K562 (cell line): ENCODE results near the gene SDE2. TPM values are rescaled to one million over a fixed set of nuclear protein-coding genes. Genes with fewer than 3 reads are reported as not detected.

ENCODE experiments used
- ATAC-seq: fragments of 200-7000 bp; cut with Tn5 transposase; 3 replicates; pipeline ENCODE4 v1.9.1; 2020; ENCODE audit warnings: moderate library complexity
- Bru-seq: library from RNA; stranded (reverse); fragments of 400-500 nt; gene quantifications from one replicate; lab custom pipeline; 2021; lab: Mats Ljungman, UMichigan
- BruChase-seq, 2 experiments: library from RNA; stranded (reverse); fragments of 400-500 nt; gene quantifications; one replicate each; lab custom pipeline; 2021; lab: Mats Ljungman, UMichigan
- BruUV-seq: library from RNA; stranded (reverse); fragments of 400-500 nt; replicated peaks from 2 replicates; lab custom pipeline; 2021; lab: Mats Ljungman, UMichigan
- CTCF ChIA-PET: fragments of 300-600 bp; formaldehyde crosslinking; extraction: SDS; loops from one replicate; lab custom pipeline; 2021; ENCODE audit warnings: low intra/inter-chr PET ratio; lab: Yijun Ruan, JAX
- POLR2A ChIA-PET: fragments of 300-600, 350-650 bp; sonication (Branson Sonifier 250); formaldehyde crosslinking; extraction: SDS; loops from one replicate; lab custom pipeline; 2021; ENCODE audit warnings: antibody characterized with exemption, inconsistent platforms; lab: Yijun Ruan, JAX
- DNase-seq, 4 experiments: peaks; one replicate each; pipeline versions ENCODE4 v3.0.0 to v3.0.0-alpha.2; 2011 to 2018; ENCODE audit warnings: low spot score in 3 of 4, mixed read lengths in 3 of 4; ENCODE audit errors: extremely low read depth in 1 of 4
- FAIRE-seq: peaks from 2 replicates; lab custom pipeline; 2011; peaks lifted over from hg19 to GRCh38; lab: Jason Lieb, UNC
- H2AFZ ChIP-seq: 2 replicates; pipeline ENCODE4 v1.6.0; 2011; ENCODE audit warnings: low read depth, low read length, control low read depth, inconsistent platforms
- H3K27ac ChIP-seq: fragments of 200-600 bp; 3 replicates; pipeline ENCODE4 v1.8.0; 2011; ENCODE audit warnings: low read depth, mild to moderate bottlenecking, control low read depth, inconsistent platforms, low read length, moderate library complexity, mixed read lengths; ENCODE audit errors: extremely low read depth
- H3K27me3 ChIP-seq, 2 experiments: fragments of 300-600 bp in 1 of 2; 2 replicates in 1 of 2; 3 replicates in 1 of 2; pipeline versions ENCODE4 v1.6.0 to v1.8.0; 2011; ENCODE audit warnings: inconsistent platforms in 2 of 2, low read length in 2 of 2, mild to moderate bottlenecking in 1 of 2, mixed read lengths in 1 of 2, moderate library complexity in 1 of 2; ENCODE audit not compliant: control insufficient read depth in 2 of 2, insufficient read depth in 2 of 2
- H3K36me3 ChIP-seq: fragments of 300-600 bp; 3 replicates; pipeline ENCODE4 v1.8.0; 2011; ENCODE audit warnings: mild to moderate bottlenecking, low read length, inconsistent platforms; ENCODE audit not compliant: control insufficient read depth, insufficient read depth
- H3K4me1 ChIP-seq, 2 experiments: fragments of 200-600 bp in 1 of 2; replicated peaks in 1 of 2; 2 replicates in 1 of 2; 3 replicates in 1 of 2; pipeline versions ENCODE4 v1.5.1 to v1.8.0; 2011; ENCODE audit warnings: inconsistent platforms in 2 of 2, low read length in 2 of 2, mild to moderate bottlenecking in 1 of 2, mixed read lengths in 1 of 2, moderate library complexity in 1 of 2; ENCODE audit not compliant: control insufficient read depth in 2 of 2, insufficient read depth in 2 of 2
- H3K4me2 ChIP-seq: 2 replicates; pipeline ENCODE4 v1.6.1; 2011; ENCODE audit warnings: low read length, control low read depth, inconsistent platforms, mixed read lengths; ENCODE audit not compliant: insufficient read depth
- H3K4me3 ChIP-seq: fragments of 200-600 bp; sonication (generic), shearing (Covaris generic); 2 replicates; pipeline ENCODE4 v1.5.1; 2016; ENCODE audit warnings: control low read depth, inconsistent platforms
- H3K79me2 ChIP-seq: fragments of 200-600 bp; 3 replicates; pipeline ENCODE4 v1.8.0; 2011; ENCODE audit warnings: low read length, inconsistent platforms; ENCODE audit not compliant: control insufficient read depth, insufficient read depth
- H3K9ac ChIP-seq, 2 experiments: 2 replicates each; pipeline versions ENCODE4 v1.6.0 to v1.6.1; 2011; ENCODE audit warnings: low read depth in 2 of 2, low read length in 2 of 2, control low read depth in 1 of 2, inconsistent platforms in 1 of 2, mild to moderate bottlenecking in 1 of 2, mixed read lengths in 1 of 2; ENCODE audit not compliant: insufficient read depth in 1 of 2
- H3K9me1 ChIP-seq: one replicate; pipeline ENCODE4 v1.6.0; 2011; ENCODE audit warnings: inconsistent platforms, mild to moderate bottlenecking, low read length, moderate library complexity; ENCODE audit not compliant: control insufficient read depth, insufficient read depth
- H3K9me3 ChIP-seq: replicated peaks from 2 replicates; pipeline ENCODE4 v1.5.1; 2011; ENCODE audit warnings: low read depth, low read length, inconsistent platforms; ENCODE audit not compliant: control insufficient read depth, insufficient read depth
- H4K20me1 ChIP-seq: replicated peaks from 2 replicates; pipeline ENCODE4 v1.6.1; 2011; ENCODE audit warnings: low read length, inconsistent platforms, mixed read lengths; ENCODE audit not compliant: control insufficient read depth, insufficient read depth
- CBX8 ChIP-seq: fragments of 200-600 bp; sonication (generic); IDR thresholded peaks from 2 replicates; pipeline ENCODE4 v1.6.1; 2012; ENCODE audit warnings: borderline replicate concordance, mixed run types, low read depth, mild to moderate bottlenecking, moderate library complexity, mixed read lengths, low read length, control low read depth, inconsistent platforms; ENCODE audit not compliant: poor library complexity, severe bottlenecking; ENCODE audit errors: extremely low read depth
- EHMT2 ChIP-seq: fragments of 450-650 bp; IDR thresholded peaks from 2 replicates; pipeline ENCODE4 v1.6.1; 2018; ENCODE audit warnings: antibody characterized with exemption
- GABPA ChIP-seq: fragments of 200-800 bp; sonication (Bioruptor generic); conservative IDR thresholded peaks from 2 replicates; pipeline ENCODE4 v1.6.1; 2016; ENCODE audit warnings: low read depth, missing genetic modification characterization, missing compliant biosample characterization
- HMGN3 ChIP-seq: IDR thresholded peaks from 2 replicates; pipeline ENCODE4 v1.6.1; 2011; ENCODE audit warnings: borderline replicate concordance, low read depth, mild to moderate bottlenecking, mixed read lengths, low read length; ENCODE audit not compliant: insufficient read length; ENCODE audit errors: extremely low read depth
- L3MBTL2 ChIP-seq: fragments of 450-650 bp; IDR thresholded peaks from 2 replicates; pipeline ENCODE4 v1.6.1; 2016; ENCODE audit warnings: mild to moderate bottlenecking, moderate library complexity
- PURB ChIP-seq: sonication (generic); formaldehyde crosslinking; IDR thresholded peaks from 2 replicates; pipeline ENCODE4 v1.9.0; 2021; ENCODE audit warnings: low read depth, mild to moderate bottlenecking, missing genetic modification reagents
- TEAD1 ChIP-seq, 2 experiments: fragments of 450-650 bp in 1 of 2; sonication (generic) in 1 of 2; formaldehyde crosslinking; IDR thresholded peaks; 2 replicates each; pipeline versions ENCODE4 v1.4.0 to v1.8.0; 2020 to 2022; ENCODE audit warnings: mild to moderate bottlenecking in 2 of 2, missing genetic modification reagents in 1 of 2
- WGBS: fragments of 100-300 bp; shearing (Covaris generic); methylation state at CpG from one replicate; pipeline ENCODE4 v1.1.6; 2016; ENCODE audit warnings: low coverage, mixed read lengths; ENCODE audit not compliant: insufficient coverage; ENCODE audit errors: missing lambda C conversion rate; 5-methylcytosine and 5-hydroxymethylcytosine counted together
- in situ Hi-C: fragments of 300-500 bp; cut with MboI; formaldehyde crosslinking; loops from 4 replicates; pipeline ENCODE4 v1.15.0; 2018; ENCODE audit warnings: inconsistent platforms, mixed read lengths
- intact Hi-C: fragments of 100-400 bp; cut with micrococcal nuclease; formaldehyde crosslinking; loops from 2 replicates; pipeline ENCODE4 v1.14.2; 2022
- long read RNA-seq, 3 experiments: library from polyadenylated mRNA in 2 of 3; library from RNA in 1 of 3; unstranded in 2 of 3; stranded (forward) in 1 of 3; transcript quantifications; one replicate each; pipeline ENCODE4 v2.0.0, GENCODE V29; 2019 to 2022
- polyA minus RNA-seq, 3 experiments: library from RNA; depleted of rRNA, polyadenylated mRNA; stranded (reverse); fragments of >200 nt; gene quantifications; 2 replicates each; pipeline ENCODE4 v1.2.3, GENCODE V29; 2011
- polyA plus RNA-seq, 8 experiments: library from polyadenylated mRNA; depleted of rRNA in 4 of 8; stranded (reverse) in 5 of 8; unstranded in 3 of 8; fragments of >200 nt; fragmentation: Nextera tagmentation in 2 of 8; fragmentation: Illumina TruSeq in 1 of 8; extraction: Ambion mirVana in 2 of 8; extraction: Trizol in 1 of 8; gene quantifications; 2 replicates each; pipeline versions ENCODE4 v1.2.1 to v1.2.3, GENCODE V29; 2011 to 2014; ENCODE audit warnings: inconsistent platforms in 1 of 8, missing spikeins in 1 of 8
- total RNA-seq, 7 experiments: library from RNA; depleted of rRNA in 6 of 7; stranded (reverse); fragments of >200 nt in 6 of 7; fragmentation: Illumina TruSeq in 2 of 7; extraction: Trizol in 2 of 7; gene quantifications; 2 replicates each; pipeline versions ENCODE4 v1.2.1 to v1.2.3, GENCODE V29; 2011 to 2021; ENCODE audit warnings: low replicate concordance in 1 of 7
- TF ChIP-seq, protein P1 (sequence below): fragments of 450-650 bp; IDR thresholded peaks from 2 replicates; pipeline ENCODE4 v1.6.1; 2016; ENCODE audit warnings: borderline replicate concordance
- TF ChIP-seq, protein P2 (sequence below): fragments of 250-450 bp; sonication (Bioruptor Pico); IDR thresholded peaks from 2 replicates; pipeline ENCODE4 v1.5.0; 2021
- TF ChIP-seq, protein P3 (sequence below): IDR thresholded peaks from 2 replicates; pipeline ENCODE4 v1.6.1; 2011; ENCODE audit not compliant: insufficient read length; ENCODE audit errors: extremely low read depth

SDE2 gene
- total RNA-seq (2011; cell fraction: chromatin; rRNA removed; ENCODE audit: low replicate concordance), result 30.3 and 54.4 TPM in 2 replicates
- total RNA-seq (2011; cell fraction: nucleolus; rRNA removed), result 21.3 and 22.5 TPM in 2 replicates
- 40.9 and 49.1 TPM in 2 replicates for total RNA-seq (2011; cell fraction: nucleoplasm; rRNA removed)
- 44.9 and 46.0 TPM in 2 replicates for total RNA-seq (2014; rRNA removed)
- total RNA-seq (2014; rRNA removed; fragmentation: Illumina TruSeq; extraction: Trizol), result 62.3 and 72.5 TPM in 2 replicates
- 42.7 and 43.0 TPM in 2 replicates for total RNA-seq (2015; rRNA removed; fragmentation: Illumina TruSeq; extraction: Trizol)
- 45.3 and 50.5 TPM in 2 replicates for total RNA-seq (2021)
- polyA plus RNA-seq (2011; rRNA removed), result 35.6 and 49.1 TPM in 2 replicates
- polyA plus RNA-seq (2011; cell fraction: cytosol; rRNA removed), result 19.9 and 37.9 TPM in 2 replicates
- 10.7 and 11.3 TPM in 2 replicates for polyA plus RNA-seq (2011; cell fraction: nucleus; rRNA removed)
- 13.2 and 19.6 TPM in 2 replicates for polyA plus RNA-seq (2012)
- 35.7 and 39.9 TPM in 2 replicates for polyA plus RNA-seq (2014; fragmentation: Illumina TruSeq; extraction: Trizol)
- 10 to 100 TPM; 14.3 to 19.3 TPM for polyA plus RNA-seq (2014; fragmentation: Nextera tagmentation; extraction: Ambion mirVana)
- polyA plus RNA-seq (2014; rRNA removed), result 44.6 and 46.1 TPM in 2 replicates
- polyA minus RNA-seq (2011; rRNA and poly(A)+ RNA removed), result 55.7 and 62.4 TPM in 2 replicates
- 24.8 and 29.7 TPM in 2 replicates for polyA minus RNA-seq (2011; cell fraction: cytosol; rRNA and poly(A)+ RNA removed)
- polyA minus RNA-seq (2011; cell fraction: nucleus; rRNA and poly(A)+ RNA removed), result 11.2 and 15.9 TPM in 2 replicates
- percentile 98 among the genes with signal in this experiment for Bru-seq, nascent RNA
- BruChase-seq, experiment 1, labeled RNA remaining after a 2-hour chase, result percentile 98 among the genes with signal in this experiment
- percentile 98 among the genes with signal in this experiment for BruChase-seq, experiment 2, labeled RNA remaining after a 6-hour chase
- long read RNA-seq, experiment 1, transcript SDE2-201 (7 exons, 3,975 nt), result major isoform, 168 of 260 reads
- long read RNA-seq, experiment 1, partial matches to known transcripts, result 11 of 260 reads
- long read RNA-seq, experiment 1, other reads (novel, unspliced or antisense), result 81 of 260 reads
- long read RNA-seq, experiment 2, partial matches to known transcripts, result 2 of 13 reads
- long read RNA-seq, experiment 2, other reads (novel, unspliced or antisense), result 11 of 13 reads
- long read RNA-seq, experiment 3, transcript SDE2-201 (7 exons, 3,975 nt), result major isoform, 7 of 9 reads
- long read RNA-seq, experiment 3, partial matches to known transcripts, result 1 of 9 reads
- long read RNA-seq, experiment 3, other reads (novel, unspliced or antisense), result 1 of 9 reads

DNA sequence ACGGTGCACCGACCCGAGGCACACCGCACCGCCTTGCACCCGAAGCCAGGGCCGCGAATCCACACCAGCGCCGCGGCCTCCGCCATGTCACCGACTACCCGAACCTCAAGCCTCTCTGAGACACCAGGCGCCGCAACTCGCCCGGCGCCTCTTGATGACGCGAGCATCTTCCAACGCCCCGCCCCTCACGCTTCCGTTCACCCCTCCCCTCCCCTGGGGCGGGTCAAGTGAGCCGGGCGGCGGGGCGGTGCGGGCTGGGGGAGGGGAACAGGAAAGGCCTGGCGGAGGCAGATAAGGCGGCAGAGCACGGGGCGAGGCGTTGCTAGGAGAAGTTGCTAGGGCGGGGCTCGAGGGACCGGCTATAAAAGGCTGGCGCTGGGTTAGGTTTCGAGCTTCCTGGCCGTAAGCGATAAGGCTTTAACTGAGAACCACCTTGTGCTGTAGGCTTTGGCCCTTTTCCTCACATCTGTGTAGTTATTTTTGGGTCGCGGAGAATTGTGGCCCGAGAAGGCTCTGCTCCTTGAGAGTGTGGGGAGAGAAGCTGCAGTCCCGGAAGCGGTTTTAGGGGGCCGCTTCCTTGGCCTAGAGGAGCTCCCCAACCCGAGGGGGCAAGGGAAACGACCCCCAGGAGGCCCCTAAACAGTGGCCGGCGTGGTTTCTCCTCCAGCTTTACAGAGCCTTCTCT, at the start of gene SDE2:
SDE2 (minus strand) TSS at position 117 of the 685 bp plus-strand sequence; CDS start at position 86, 31 bp downstream.
- peaks cover 36 to 68% of the 10 kb centered on the region in 2 experiments for H3K4me1 ChIP-seq
- CTCF ChIA-PET, result interaction anchor here (0.7 to 1.4 kb wide), 3 partner anchors 12 to 65 kb away, joined by 3 to 5 read pairs (median 3); no protein-coding TSS in a partner anchor
- TF ChIP-seq L3MBTL2 (peak; percentile 71), EHMT2 (peak; percentile 79; the same call in 1 of the 2 replicates), TEAD1 (CRISPR knock-in tag; IDR thresholded peaks at IDR 0.05) (peak; percentile 48 to 69; a peak in 1 of 4 replicates), HMGN3 (peak; percentile 100), PURB (no peak), GABPA (tag) (peak; percentile 86), CBX8 (no peak)
- TF ChIP-seq, protein P1, sequence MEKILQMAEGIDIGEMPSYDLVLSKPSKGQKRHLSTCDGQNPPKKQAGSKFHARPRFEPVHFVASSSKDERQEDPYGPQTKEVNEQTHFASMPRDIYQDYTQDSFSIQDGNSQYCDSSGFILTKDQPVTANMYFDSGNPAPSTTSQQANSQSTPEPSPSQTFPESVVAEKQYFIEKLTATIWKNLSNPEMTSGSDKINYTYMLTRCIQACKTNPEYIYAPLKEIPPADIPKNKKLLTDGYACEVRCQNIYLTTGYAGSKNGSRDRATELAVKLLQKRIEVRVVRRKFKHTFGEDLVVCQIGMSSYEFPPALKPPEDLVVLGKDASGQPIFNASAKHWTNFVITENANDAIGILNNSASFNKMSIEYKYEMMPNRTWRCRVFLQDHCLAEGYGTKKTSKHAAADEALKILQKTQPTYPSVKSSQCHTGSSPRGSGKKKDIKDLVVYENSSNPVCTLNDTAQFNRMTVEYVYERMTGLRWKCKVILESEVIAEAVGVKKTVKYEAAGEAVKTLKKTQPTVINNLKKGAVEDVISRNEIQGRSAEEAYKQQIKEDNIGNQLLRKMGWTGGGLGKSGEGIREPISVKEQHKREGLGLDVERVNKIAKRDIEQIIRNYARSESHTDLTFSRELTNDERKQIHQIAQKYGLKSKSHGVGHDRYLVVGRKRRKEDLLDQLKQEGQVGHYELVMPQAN, result peak; percentile 97
- TF ChIP-seq, protein P2, sequence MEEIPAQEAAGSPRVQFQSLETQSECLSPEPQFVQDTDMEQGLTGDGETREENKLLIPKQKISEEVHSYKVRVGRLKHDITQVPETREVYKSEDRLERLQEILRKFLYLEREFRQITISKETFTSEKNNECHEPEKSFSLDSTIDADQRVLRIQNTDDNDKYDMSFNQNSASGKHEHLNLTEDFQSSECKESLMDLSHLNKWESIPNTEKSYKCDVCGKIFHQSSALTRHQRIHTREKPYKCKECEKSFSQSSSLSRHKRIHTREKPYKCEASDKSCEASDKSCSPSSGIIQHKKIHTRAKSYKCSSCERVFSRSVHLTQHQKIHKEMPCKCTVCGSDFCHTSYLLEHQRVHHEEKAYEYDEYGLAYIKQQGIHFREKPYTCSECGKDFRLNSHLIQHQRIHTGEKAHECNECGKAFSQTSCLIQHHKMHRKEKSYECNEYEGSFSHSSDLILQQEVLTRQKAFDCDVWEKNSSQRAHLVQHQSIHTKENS (CRISPR knock-in tag), result peak; percentile 80; the same call in 1 of the 2 replicates
- TF ChIP-seq, protein P3, sequence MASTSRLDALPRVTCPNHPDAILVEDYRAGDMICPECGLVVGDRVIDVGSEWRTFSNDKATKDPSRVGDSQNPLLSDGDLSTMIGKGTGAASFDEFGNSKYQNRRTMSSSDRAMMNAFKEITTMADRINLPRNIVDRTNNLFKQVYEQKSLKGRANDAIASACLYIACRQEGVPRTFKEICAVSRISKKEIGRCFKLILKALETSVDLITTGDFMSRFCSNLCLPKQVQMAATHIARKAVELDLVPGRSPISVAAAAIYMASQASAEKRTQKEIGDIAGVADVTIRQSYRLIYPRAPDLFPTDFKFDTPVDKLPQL, result peak; percentile 95

More for the DNA sequence above, at the start of gene SDE2:
- intact Hi-C loops, result loop anchor here (1.0 to 5.0 kb wide), 4 partner anchors 33 to 112 kb away; no protein-coding TSS in a partner anchor
- H3K9me1 ChIP-seq, result peaks cover 3% of the 10 kb centered on the region
- POLR2A ChIA-PET, result interaction anchor here (0.6 to 7.5 kb wide), 39 partner anchors 8 to 1782 kb away, joined by 3 to 100 read pairs (median 5); partner anchors contain the start of genes H3-3A, PYCR2, SRP9 and TMEM63A
- peak within 1 kb of the TSS; percentile 97 for H3K9ac ChIP-seq
- H4K20me1 ChIP-seq, result peaks cover 15% of the 10 kb centered on the region
- under 1% methylated on average over 48 of the region's 53 CpGs for WGBS
- in situ Hi-C loops, result no loop called here
- FAIRE-seq, result peak; percentile 91
- peak; percentile 98 to 100 (median 98) for DNase-seq
- peak within 1 kb of the TSS; percentile 97 for H3K4me2 ChIP-seq
- peak within 1 kb of the TSS; percentile 98 for H3K27ac ChIP-seq
- H3K27me3 ChIP-seq, result no peaks in the 10 kb centered on the region
- peaks cover 43% of the 10 kb centered on the region for H3K36me3 ChIP-seq
- peak; percentile 63 for ATAC-seq
- no TSS peak for BruUV-seq
- peak within 1 kb of the TSS; percentile 74 for H2AFZ ChIP-seq
- H3K79me2 ChIP-seq, result peaks cover 61% of the 10 kb centered on the region
- H3K4me3 ChIP-seq, result peak within 1 kb of the TSS; percentile 78
- no peaks in the 10 kb centered on the region for H3K9me3 ChIP-seq
